Gastroesophageal sphincter (tissue), 3 donors: ENCODE results near the gene RAB18.

Source experiments
- POLR2A ChIP-seq, 2 donors: fragments of 450-650 bp; IDR thresholded peaks; one replicate each; pipeline ENCODE4 v1.6.1; 2017; ENCODE audit warnings: antibody characterized with exemption in 2 of 2, mild to moderate bottlenecking in 2 of 2, moderate library complexity in 1 of 2
- TF ChIP-seq, protein P1 (sequence below), 4 experiments: fragments of 200-600 bp in 2 of 4; fragments of 450-650 bp in 2 of 4; sonication (generic) in 1 of 4; IDR thresholded peaks; one replicate each; pipeline ENCODE4 v1.5.1; 2017 to 2019; ENCODE audit warnings: antibody characterized with exemption in 4 of 4, mild to moderate bottlenecking in 2 of 4, moderate library complexity in 2 of 4

DNA sequence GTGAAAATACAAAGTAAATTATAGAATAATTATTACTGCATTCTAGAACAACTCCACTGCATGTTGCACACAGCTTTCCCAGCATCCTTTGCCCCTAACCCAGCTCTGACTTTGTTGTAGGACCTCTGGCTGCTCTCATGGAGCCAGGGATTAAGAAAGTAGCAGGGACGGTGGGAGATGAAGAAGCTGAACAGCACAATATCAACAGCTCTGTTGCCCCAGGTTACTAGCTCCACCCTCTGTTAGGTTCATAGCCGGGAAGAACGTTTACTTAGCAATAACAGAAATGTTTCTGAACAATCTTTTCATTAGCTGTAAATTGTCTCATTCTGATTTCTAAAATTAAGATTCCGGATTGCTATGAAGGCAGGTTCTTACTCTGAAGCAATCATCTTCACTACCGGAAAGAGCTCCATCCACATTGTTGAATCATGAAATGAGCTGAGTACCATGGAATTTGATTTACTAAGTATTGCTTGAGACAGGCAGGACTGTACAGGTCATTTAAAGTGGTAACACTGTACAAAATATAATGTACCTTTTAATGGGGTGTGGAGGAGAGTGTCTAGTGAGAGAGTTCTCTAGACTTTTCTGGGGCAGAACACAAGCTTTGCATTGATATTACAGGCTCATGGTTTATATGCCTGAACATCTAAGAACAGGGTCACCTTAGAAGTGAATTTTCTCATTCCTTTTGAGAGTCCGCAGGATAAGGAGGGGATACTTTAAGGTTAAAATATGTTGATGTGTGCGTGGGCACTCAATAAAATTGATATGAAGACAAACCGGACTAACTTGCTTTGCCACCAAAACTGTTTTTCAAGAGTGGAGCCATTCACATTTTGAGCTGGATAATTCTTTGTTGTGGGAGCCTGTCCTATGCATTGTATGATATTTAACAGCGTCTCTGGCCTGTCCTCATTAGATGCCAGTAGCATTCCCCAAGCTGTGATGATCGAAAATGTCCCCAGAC, 20.8 kb upstream of the RAB18 start:
- TF ChIP-seq, protein P1, sequence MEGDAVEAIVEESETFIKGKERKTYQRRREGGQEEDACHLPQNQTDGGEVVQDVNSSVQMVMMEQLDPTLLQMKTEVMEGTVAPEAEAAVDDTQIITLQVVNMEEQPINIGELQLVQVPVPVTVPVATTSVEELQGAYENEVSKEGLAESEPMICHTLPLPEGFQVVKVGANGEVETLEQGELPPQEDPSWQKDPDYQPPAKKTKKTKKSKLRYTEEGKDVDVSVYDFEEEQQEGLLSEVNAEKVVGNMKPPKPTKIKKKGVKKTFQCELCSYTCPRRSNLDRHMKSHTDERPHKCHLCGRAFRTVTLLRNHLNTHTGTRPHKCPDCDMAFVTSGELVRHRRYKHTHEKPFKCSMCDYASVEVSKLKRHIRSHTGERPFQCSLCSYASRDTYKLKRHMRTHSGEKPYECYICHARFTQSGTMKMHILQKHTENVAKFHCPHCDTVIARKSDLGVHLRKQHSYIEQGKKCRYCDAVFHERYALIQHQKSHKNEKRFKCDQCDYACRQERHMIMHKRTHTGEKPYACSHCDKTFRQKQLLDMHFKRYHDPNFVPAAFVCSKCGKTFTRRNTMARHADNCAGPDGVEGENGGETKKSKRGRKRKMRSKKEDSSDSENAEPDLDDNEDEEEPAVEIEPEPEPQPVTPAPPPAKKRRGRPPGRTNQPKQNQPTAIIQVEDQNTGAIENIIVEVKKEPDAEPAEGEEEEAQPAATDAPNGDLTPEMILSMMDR (IDR thresholded peaks at IDR 0.05): no peak
- TF ChIP-seq POLR2A (IDR thresholded peaks at IDR 0.05): no peak
